HG02870 (cell line): ENCODE measurements around the gene SUFU.

ENCODE experiments used
- ATAC-seq: cut with Tn5 transposase; IDR thresholded peaks from one replicate; pipeline ENCODE4 v1.9.1; 2021; ENCODE audit warnings: mild to moderate bottlenecking, moderate library complexity; ENCODE audit not compliant: unreplicated experiment

SUFU gene

GRCh38 chr10:102668326-102669107 lies 164.7 kb downstream of the SUFU start:
- ATAC-seq, result no peak

DNA sequence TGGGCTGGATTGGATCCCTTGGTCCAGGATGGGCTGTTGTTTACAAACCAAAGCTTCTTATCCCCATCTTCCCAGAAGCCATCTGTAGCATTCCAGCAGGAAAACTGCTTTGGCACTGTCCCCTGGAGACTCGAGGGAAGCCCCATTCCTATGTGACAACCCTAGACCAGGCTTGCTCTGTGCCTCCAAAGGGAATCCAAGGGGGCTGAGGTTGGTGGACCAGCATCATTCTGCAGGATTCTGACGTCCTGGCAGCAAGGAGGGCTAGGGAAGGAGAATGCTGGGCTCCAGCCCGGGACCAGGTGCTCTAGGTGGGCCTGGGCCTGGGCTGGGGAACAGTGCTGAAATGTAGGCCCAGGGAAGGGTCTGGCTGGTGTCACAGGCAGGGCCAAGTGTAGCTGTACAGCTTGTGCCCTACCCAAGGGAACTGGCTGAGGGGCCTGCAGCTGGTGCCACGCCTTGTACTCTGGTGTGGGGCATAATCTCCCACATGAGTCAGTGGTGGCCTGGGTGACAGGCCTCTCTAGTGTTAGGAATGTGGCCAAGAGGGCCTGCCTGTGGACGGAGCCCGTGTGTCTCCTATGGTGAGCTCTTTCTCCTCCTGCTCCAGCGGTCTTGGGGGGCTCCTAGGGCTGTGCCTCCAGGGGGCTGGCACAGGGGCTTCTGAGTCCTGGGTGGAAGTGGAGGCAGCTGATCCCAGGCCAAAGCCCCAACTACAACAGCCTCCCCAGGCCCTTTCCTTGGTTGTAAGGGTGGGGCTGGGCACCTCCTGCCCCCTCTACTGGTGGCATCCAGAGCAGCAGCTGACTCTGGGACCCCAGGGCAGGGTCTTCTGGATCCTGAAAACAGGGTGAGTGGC lies 165.7 kb downstream of the SUFU start:
- no peak for ATAC-seq

- ATAC-seq, result no peak
These were observed 166.4 kb downstream of the SUFU start for GRCh38 chr10:102670065-102670670.

GRCh38 chr10:102670871-102671434 lies 167.2 kb downstream of the SUFU start:
- ATAC-seq, result no peak

DNA sequence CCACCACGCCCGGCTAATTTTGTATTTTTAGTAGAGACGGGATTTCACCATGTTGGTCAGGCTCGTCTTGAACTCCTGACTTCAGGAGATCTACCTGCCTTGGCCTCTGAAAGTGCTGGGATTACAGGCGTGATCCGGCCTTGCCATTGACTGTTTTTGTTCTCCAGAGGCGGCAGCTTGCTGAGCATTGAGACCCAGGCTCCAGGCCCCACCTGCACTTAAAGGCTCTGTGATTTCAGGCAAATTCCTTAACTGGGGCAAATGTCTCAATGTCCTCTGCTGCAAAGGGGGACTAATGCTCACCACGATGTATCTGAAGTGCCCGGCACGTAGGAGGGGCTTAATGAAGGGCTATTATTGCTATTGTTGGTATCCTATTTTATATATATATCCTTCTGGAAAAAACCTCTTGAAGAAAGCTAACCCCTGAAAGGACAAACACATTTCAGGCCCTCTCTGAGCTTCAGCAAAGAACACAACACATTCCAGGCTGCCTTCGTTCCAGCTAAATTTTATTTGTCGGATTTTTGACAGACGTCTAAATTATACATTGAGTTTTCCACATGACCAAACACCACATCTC lies 169.6 kb downstream of the SUFU start:
- no peak for ATAC-seq

- ATAC-seq, result no peak
These were observed 170.2 kb downstream of the SUFU start for GRCh38 chr10:102673819-102674511.

DNA sequence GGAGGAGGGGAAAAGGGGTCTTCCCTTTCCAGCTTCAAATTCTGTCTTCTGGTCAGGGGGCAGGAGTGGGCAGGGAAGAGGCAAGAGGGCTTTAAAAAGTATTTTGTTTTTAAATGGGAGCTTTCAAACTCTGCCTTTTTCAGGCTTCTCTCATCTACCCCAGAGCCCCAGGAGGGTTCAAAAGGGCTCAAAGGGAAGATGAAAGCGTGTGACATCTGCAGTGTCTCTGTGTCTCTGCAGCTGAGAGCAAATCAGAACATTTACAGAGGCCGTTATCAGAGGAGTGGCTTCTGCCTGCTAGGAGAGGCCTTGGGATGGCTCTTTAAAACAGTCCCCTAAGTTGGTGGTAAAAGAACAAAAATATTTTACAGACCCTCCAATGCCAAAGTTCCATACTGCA lies 170.8 kb downstream of the SUFU start:
- ATAC-seq, result no peak

GRCh38 chr10:102675011-102675665 lies 171.4 kb downstream of the SUFU start:
- ATAC-seq, result no peak

- no peak for ATAC-seq
These were observed 172.1 kb downstream of the SUFU start for GRCh38 chr10:102675666-102676533.

DNA sequence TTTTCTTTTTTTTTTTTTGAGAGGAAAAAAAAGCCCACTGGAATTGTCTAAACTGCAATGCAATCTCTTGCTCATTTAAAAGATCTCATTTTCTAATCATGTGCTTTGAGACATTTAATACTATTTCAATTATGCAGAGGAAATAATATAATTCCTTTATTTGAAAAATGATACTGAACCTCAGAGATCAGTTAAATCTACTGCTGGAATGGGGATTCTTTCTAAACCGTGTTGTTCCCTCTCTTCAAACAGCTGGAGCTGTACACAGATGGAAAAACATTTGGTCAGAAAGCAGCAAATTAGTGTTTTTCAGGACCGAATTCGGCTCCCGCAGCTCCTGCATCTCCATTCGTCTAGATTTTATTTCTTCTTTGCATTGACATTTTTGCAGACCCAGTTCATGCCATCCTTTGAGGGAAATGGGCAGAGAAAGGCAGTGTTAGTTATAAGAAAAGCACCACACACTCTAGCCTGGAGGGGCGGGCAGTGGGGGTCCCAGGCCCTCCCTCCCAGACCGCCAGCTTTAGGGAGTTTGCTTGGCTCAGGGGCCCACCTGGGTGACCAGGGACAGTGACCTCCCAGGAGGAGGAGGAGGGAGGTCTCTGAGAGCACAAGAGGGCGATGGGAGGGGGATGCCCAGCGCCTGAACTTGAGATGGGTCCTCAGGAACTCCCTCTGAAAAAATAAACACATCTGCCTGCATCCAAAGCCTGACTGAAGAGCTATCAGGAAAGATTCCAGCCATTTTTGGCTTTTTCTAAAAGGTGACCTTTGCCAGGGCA lies 173.0 kb downstream of the SUFU start:
- no peak for ATAC-seq

GRCh38 chr10:102677331-102678067 lies 173.7 kb downstream of the SUFU start:
- ATAC-seq, result no peak

DNA sequence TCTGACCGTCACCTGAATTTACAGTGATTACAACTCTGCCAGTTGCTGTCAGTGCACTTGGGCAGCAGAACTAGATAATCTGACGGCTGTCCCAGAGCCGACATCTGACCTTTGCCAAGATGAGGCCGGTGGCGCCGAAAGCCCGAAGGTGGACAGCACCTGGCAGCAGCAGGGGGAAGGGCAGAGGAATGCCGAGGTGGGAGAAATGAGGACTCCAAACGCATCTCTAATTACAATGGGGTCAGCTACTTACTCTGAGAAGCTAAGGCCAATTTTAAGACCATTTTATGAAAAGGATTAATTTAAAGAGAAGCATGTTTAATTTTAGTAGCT lies 174.3 kb downstream of the SUFU start:
- no peak for ATAC-seq

GRCh38 chr10:102678842-102679289 lies 175.1 kb downstream of the SUFU start:
- ATAC-seq, result no peak

- no peak for ATAC-seq
These were observed 175.8 kb downstream of the SUFU start for GRCh38 chr10:102679596-102679995.

DNA sequence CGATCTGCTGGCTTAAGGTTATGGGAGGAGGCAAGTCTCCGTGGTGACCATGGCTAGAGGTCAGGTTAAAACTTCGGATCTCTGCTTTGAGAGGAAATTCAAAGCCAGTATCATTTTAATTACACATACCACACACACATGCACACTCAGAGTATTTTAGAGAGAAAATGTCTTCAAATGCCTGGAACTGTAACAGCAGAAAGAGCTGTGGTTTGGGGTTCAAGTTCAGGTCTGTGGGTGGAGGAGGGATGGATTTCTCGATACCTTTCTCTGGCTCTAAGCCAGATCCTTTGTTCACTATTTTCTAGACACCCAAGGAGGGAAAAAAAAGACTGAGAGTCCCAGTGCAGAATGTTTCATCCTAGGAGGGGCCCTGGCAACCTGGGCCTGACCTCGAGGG lies 177.9 kb downstream of the SUFU start:
- ATAC-seq, result no peak

DNA sequence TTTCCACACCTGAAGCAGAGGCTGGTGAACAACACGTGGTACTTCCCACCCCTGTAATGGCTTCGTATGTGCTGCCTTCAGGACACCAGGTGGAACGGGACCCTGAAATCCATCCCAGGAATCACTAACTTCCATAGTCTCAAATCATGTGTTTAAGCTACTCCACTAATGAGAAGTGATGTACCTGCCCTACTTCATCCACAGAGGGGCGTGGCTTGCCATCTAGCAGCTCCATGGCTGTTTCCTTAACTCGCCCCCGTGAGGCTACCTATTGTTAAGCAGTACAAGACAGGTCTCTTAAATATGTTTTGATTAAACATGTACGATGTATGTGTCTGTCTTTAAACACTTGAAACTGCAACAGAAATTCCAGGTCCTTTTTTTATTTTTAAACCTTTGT lies 178.6 kb downstream of the SUFU start:
- no peak for ATAC-seq

GRCh38 chr10:102682981-102683380 lies 179.2 kb downstream of the SUFU start:
- no peak for ATAC-seq
